AG04449 (cell line): ENCODE measurements around the gene BBS4.
"Not testable (repeated sequence)": the region's sequence is repeated elsewhere in the genome, so short reads cannot be mapped to it uniquely, and the experiment has no call there.

Experiments used
- CTCF ChIA-PET: fragments of 350-600 bp; formaldehyde crosslinking; extraction: SDS; loops from one replicate; lab custom pipeline; 2021; ENCODE audit warnings: antibody characterized with exemption; lab: Yijun Ruan, JAX
- POLR2A ChIA-PET: fragments of 400-600, 350-600 bp; formaldehyde crosslinking; extraction: SDS; loops from one replicate; lab custom pipeline; 2020; ENCODE audit warnings: antibody characterized with exemption, inconsistent platforms; lab: Yijun Ruan, JAX
- DNase-seq: peaks from one replicate; pipeline ENCODE4 v3.0.0-alpha.2; 2010; ENCODE audit warnings: low read depth, low spot score
- H3K4me3 ChIP-seq: 2 replicates; pipeline ENCODE4 v1.5.1; 2011; ENCODE audit warnings: low read depth, mild to moderate bottlenecking, control low read depth, low read length
- CTCF ChIP-seq: IDR thresholded peaks from one replicate; pipeline ENCODE4 v1.5.1; 2011; ENCODE audit warnings: mild to moderate bottlenecking, moderate library complexity, low read length, control low read depth, inconsistent platforms; ENCODE audit not compliant: insufficient read depth; ENCODE audit errors: missing control alignments

BBS4 gene

GRCh38 chr15:72670656-72671352, 15.2 kb upstream of the BBS4 start:
- CTCF ChIA-PET: interaction anchor here (0.6 to 2.7 kb wide), 11 partner anchors 8 to 356 kb away, joined by 3 to 25 read pairs (median 3); no protein-coding TSS in a partner anchor
- not testable (repeated sequence) for DNase-seq
- POLR2A ChIA-PET: interaction anchor here (1.0 kb wide), 1 partner anchor 15 kb away, joined by 3 read pairs; the partner anchor contains the start of genes BBS4 and HIGD2B
- H3K4me3 ChIP-seq: peak overlapping the region; percentile 40
- peak; percentile 75 for TF ChIP-seq CTCF

GRCh38 chr15:72671525-72671924, 14.5 kb upstream of the BBS4 start:
- no peak overlapping the region for H3K4me3 ChIP-seq
- TF ChIP-seq CTCF: no peak
- ChIA-PET CTCF (interaction anchor here (0.6 to 2.7 kb wide), 10 partner anchors 9 to 357 kb away, joined by 3 to 25 read pairs (median 6); no protein-coding TSS in a partner anchor), POLR2A (no interaction called here)
- DNase-seq: no peak

- DNase-seq: no peak
- H3K4me3 ChIP-seq: no peak overlapping the region
- CTCF ChIA-PET: interaction anchor here (4.6 kb wide), 1 partner anchor 77 kb away, joined by 22 read pairs; no protein-coding TSS in a partner anchor
- TF ChIP-seq CTCF: no peak
- POLR2A ChIA-PET: no interaction called here
Measured at GRCh38 chr15:72676838-72677237, 9.2 kb upstream of the BBS4 start.

- no peak for TF ChIP-seq CTCF
- ChIA-PET POLR2A (interaction anchor here (0.6 to 0.7 kb wide), 2 partner anchors 217 to 300 kb away, joined by 3 to 5 read pairs; no protein-coding TSS in a partner anchor), CTCF (interaction anchor here (2.2 to 2.7 kb wide), 2 partner anchors 9 to 81 kb away, joined by 9 to 16 read pairs; no protein-coding TSS in a partner anchor)
- DNase-seq: no peak
- H3K4me3 ChIP-seq: no peak overlapping the region
Measured at GRCh38 chr15:72680931-72681330, 5.1 kb upstream of the BBS4 start.

GRCh38 chr15:72682772-72683171, 3.2 kb upstream of the BBS4 start:
- DNase-seq: no peak

More at GRCh38 chr15:72682772-72683171, 3.2 kb upstream of the BBS4 start:
- CTCF ChIA-PET: interaction anchor here (0.6 kb wide), 1 partner anchor 12 kb away, joined by 3 read pairs; no protein-coding TSS in a partner anchor
- TF ChIP-seq CTCF: no peak
- POLR2A ChIA-PET: no interaction called here
- no peak overlapping the region for H3K4me3 ChIP-seq
